ENCODE data around the gene PCMT1.
"Not testable (repeated sequence)": the region's sequence is repeated elsewhere in the genome, so short reads cannot be mapped to it uniquely, and the experiment has no call there.

Gene PCMT1

GRCh38 chr6:149749082-149749593 is 403 bp upstream of the PCMT1 start:
- not testable (repeated sequence) for DNase-seq (ENCODE audit: extremely low read depth in 1 of 2, low read depth in 1 of 2)

- DNase-seq (ENCODE audit: extremely low read depth in 1 of 2, low read depth in 1 of 2): peak; percentile 11
These were observed 632 bp downstream of the PCMT1 start for GRCh38 chr6:149750136-149750609.

GRCh38 chr6:149751239-149751638 is 1.7 kb downstream of the PCMT1 start:
- no peak for DNase-seq (ENCODE audit: extremely low read depth in 1 of 2, low read depth in 1 of 2)

- not testable (repeated sequence) for DNase-seq (ENCODE audit: extremely low read depth in 1 of 2, low read depth in 1 of 2)
These were observed 2.4 kb downstream of the PCMT1 start for GRCh38 chr6:149751920-149752319.

- no peak for DNase-seq (ENCODE audit: extremely low read depth in 1 of 2, low read depth in 1 of 2)
These were observed 3.2 kb downstream of the PCMT1 start for GRCh38 chr6:149752600-149753373.

- not testable (repeated sequence) for DNase-seq (ENCODE audit: extremely low read depth in 1 of 2, low read depth in 1 of 2)
These were observed 3.8 kb downstream of the PCMT1 start for GRCh38 chr6:149753374-149753637.

- DNase-seq (ENCODE audit: extremely low read depth in 1 of 2, low read depth in 1 of 2): no peak
These were observed 5.0 kb downstream of the PCMT1 start for GRCh38 chr6:149754548-149754947.

GRCh38 chr6:149755300-149756260 is 6.0 kb downstream of the PCMT1 start:
- DNase-seq (ENCODE audit: extremely low read depth in 1 of 2, low read depth in 1 of 2): no peak

- DNase-seq (ENCODE audit: extremely low read depth in 1 of 2, low read depth in 1 of 2): no peak
These were observed 6.7 kb downstream of the PCMT1 start for GRCh38 chr6:149756261-149756636.

- no peak for DNase-seq (ENCODE audit: extremely low read depth in 1 of 2, low read depth in 1 of 2)
These were observed 11.9 kb downstream of the PCMT1 start for GRCh38 chr6:149761438-149761837.

GRCh38 chr6:149763866-149764265 is 14.3 kb downstream of the PCMT1 start:
- DNase-seq (ENCODE audit: extremely low read depth in 1 of 2, low read depth in 1 of 2): no peak

GRCh38 chr6:149766156-149766769 is 16.7 kb downstream of the PCMT1 start:
- no peak for DNase-seq (ENCODE audit: extremely low read depth in 1 of 2, low read depth in 1 of 2)

- no peak for DNase-seq (ENCODE audit: extremely low read depth in 1 of 2, low read depth in 1 of 2)
These were observed 20.1 kb downstream of the PCMT1 start for GRCh38 chr6:149769676-149770075.

- DNase-seq (ENCODE audit: extremely low read depth in 1 of 2, low read depth in 1 of 2): no peak
These were observed 21.6 kb downstream of the PCMT1 start for GRCh38 chr6:149771185-149771584.

- no peak for DNase-seq (ENCODE audit: extremely low read depth in 1 of 2, low read depth in 1 of 2)
These were observed 22.4 kb downstream of the PCMT1 start for GRCh38 chr6:149771925-149772324.

GRCh38 chr6:149777624-149778023 is 28.1 kb downstream of the PCMT1 start:
- no peak for DNase-seq (ENCODE audit: extremely low read depth in 1 of 2, low read depth in 1 of 2)

- DNase-seq (ENCODE audit: extremely low read depth in 1 of 2, low read depth in 1 of 2): no peak
These were observed 30.1 kb downstream of the PCMT1 start for GRCh38 chr6:149779644-149779963.

- no peak for DNase-seq (ENCODE audit: extremely low read depth in 1 of 2, low read depth in 1 of 2)
These were observed 32.2 kb downstream of the PCMT1 start for GRCh38 chr6:149781715-149782114.

GRCh38 chr6:149782337-149782736 is 32.8 kb downstream of the PCMT1 start:
- no peak for DNase-seq (ENCODE audit: extremely low read depth in 1 of 2, low read depth in 1 of 2)

GRCh38 chr6:149783551-149783950 is 34.0 kb downstream of the PCMT1 start:
- no peak for DNase-seq (ENCODE audit: extremely low read depth in 1 of 2, low read depth in 1 of 2)

- no peak for DNase-seq (ENCODE audit: extremely low read depth in 1 of 2, low read depth in 1 of 2)
These were observed 56.6 kb downstream of the PCMT1 start for GRCh38 chr6:149806127-149806526.

Data from activated CD8-positive, alpha-beta memory T cell treated with anti-CD3 and anti-CD28 coated beads for 1 hour (primary cell).